ENCODE data around the gene PDZD4.

DNA sequence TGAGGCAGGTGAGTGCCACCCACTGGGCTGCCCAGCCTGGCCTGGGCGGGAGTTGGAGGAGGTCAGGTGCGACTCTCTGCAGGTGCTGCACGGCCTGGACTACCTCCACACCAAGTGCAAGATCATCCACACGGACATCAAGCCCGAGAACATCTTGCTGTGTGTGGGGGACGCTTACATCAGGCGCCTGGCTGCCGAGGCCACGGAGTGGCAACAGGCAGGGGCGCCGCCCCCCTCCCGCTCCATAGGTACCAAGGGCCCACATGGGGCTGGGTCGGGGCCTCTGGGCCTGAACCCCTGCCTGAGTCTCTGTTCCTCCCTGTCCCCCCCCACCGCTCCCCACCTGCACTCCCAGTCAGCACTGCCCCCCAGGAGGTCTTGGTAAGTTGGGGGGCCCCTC, 47.5 kb downstream of the PDZD4 start:
- TF ChIP-seq, protein P1, sequence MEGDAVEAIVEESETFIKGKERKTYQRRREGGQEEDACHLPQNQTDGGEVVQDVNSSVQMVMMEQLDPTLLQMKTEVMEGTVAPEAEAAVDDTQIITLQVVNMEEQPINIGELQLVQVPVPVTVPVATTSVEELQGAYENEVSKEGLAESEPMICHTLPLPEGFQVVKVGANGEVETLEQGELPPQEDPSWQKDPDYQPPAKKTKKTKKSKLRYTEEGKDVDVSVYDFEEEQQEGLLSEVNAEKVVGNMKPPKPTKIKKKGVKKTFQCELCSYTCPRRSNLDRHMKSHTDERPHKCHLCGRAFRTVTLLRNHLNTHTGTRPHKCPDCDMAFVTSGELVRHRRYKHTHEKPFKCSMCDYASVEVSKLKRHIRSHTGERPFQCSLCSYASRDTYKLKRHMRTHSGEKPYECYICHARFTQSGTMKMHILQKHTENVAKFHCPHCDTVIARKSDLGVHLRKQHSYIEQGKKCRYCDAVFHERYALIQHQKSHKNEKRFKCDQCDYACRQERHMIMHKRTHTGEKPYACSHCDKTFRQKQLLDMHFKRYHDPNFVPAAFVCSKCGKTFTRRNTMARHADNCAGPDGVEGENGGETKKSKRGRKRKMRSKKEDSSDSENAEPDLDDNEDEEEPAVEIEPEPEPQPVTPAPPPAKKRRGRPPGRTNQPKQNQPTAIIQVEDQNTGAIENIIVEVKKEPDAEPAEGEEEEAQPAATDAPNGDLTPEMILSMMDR (IDR thresholded peaks at IDR 0.05; ENCODE audit: low read length): no peak
- TF ChIP-seq EZH2 (IDR thresholded peaks at IDR 0.05; ENCODE audit: borderline replicate concordance, low read length): no peak
